GM18498 (cell line): ENCODE measurements around the gene PRKX.
"Not testable (repeated sequence)": the region's sequence is repeated elsewhere in the genome, so short reads cannot be mapped to it uniquely, and the experiment has no call there.

Experiments used
- ATAC-seq: cut with Tn5 transposase; IDR thresholded peaks from one replicate; pipeline ENCODE4 v1.9.1; 2021; ENCODE audit warnings: mild to moderate bottlenecking, moderate library complexity; ENCODE audit not compliant: unreplicated experiment

Gene PRKX

GRCh38 chrX:3585719-3586118 is 127.7 kb downstream of the PRKX start:
- ATAC-seq = no peak

- ATAC-seq = no peak
Measured at GRCh38 chrX:3584415-3584996, 128.9 kb downstream of the PRKX start.

GRCh38 chrX:3582451-3582850 is 131.0 kb downstream of the PRKX start:
- ATAC-seq = no peak

GRCh38 chrX:3581609-3582108 is 131.8 kb downstream of the PRKX start:
- ATAC-seq = no peak

- ATAC-seq = no peak
Measured at GRCh38 chrX:3577551-3577950, 135.9 kb downstream of the PRKX start.

GRCh38 chrX:3576886-3577501 is 136.5 kb downstream of the PRKX start:
- no peak for ATAC-seq

GRCh38 chrX:3567686-3568085 is 145.8 kb downstream of the PRKX start:
- no peak for ATAC-seq

- no peak for ATAC-seq
Measured at GRCh38 chrX:3563451-3563850, 150.0 kb downstream of the PRKX start.

GRCh38 chrX:3560010-3560409 is 153.4 kb downstream of the PRKX start:
- not testable (repeated sequence) for ATAC-seq
